BLaER1 (cell line): ENCODE measurements around the gene PDIA5.
A peak's percentile ranks its signal among the peaks of the same experiment; 100 is the strongest.

Source experiments
- H3K27ac ChIP-seq: shearing (Covaris generic); formaldehyde crosslinking; 2 replicates; pipeline ENCODE4 v1.8.1; 2022
- H3K27me3 ChIP-seq: shearing (Covaris generic); formaldehyde crosslinking; 2 replicates; pipeline ENCODE4 v1.8.1; 2022
- H3K36me3 ChIP-seq: shearing (Covaris generic); formaldehyde crosslinking; 2 replicates; pipeline ENCODE4 v1.8.1; 2022
- H3K4me1 ChIP-seq: shearing (Covaris generic); formaldehyde crosslinking; 2 replicates; pipeline ENCODE4 v1.8.1; 2022
- H3K4me2 ChIP-seq: shearing (Covaris generic); formaldehyde crosslinking; 2 replicates; pipeline ENCODE4 v1.8.1; 2022
- H3K4me3 ChIP-seq: shearing (Covaris generic); formaldehyde crosslinking; 2 replicates; pipeline ENCODE4 v1.8.1; 2022
- H3K9ac ChIP-seq: shearing (Covaris generic); formaldehyde crosslinking; 2 replicates; pipeline ENCODE4 v1.8.1; 2022
- H3K9me3 ChIP-seq: shearing (Covaris generic); formaldehyde crosslinking; 2 replicates; pipeline ENCODE4 v1.8.1; 2022
- H4K20me1 ChIP-seq: shearing (Covaris generic); formaldehyde crosslinking; 2 replicates; pipeline ENCODE4 v1.8.1; 2022
- Cebpa-rat ChIP-seq: shearing (Covaris generic); IDR thresholded peaks from 2 replicates; pipeline ENCODE4 v1.8.1; 2022

The PDIA5 gene

DNA sequence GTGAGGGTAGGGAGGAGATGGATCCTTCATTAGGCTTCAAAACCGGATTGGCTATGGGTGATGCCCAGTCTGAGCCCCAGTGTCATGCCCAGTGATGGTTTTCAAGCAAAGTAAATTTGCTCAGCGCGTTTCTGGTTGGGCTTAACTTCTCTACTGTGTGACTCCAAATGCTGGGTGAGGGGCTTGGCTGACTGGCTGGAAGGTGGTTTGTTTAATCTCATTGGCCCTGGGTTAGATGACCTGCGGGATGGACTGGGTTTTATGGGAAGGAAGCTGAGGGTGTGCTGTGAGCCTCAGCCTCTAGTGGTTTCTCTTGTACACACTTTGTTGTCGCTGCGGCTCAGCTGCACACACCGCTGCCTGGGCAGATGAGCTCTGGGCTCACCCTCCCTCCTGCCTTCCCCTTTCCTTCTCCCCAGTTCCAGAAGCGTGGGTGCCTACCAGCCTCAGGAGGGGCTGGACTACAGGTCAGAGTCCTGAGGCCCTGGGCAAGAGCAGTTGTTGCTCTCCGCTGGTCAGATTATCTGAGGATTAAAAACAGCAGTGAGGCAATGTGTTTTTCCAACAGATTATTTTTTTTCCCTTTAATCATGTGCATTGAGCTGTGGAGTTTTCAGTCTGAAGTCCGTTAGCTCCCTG, 18.6 kb downstream of the PDIA5 start:
- Histone ChIP-seq H3K4me2 (peak overlapping the region; percentile 80), H4K20me1 (peaks cover 84% of the 10 kb centered on the region), H3K4me3 (no peak overlapping the region), H3K36me3 (no peaks in the 10 kb centered on the region), H3K9me3 (no peaks in the 10 kb centered on the region), H3K9ac (peak overlapping the region; percentile 40; the same call in 1 of the 2 replicates), H3K27ac (no peak overlapping the region), H3K4me1 (peaks cover 66% of the 10 kb centered on the region), H3K27me3 (no peaks in the 10 kb centered on the region)
- TF ChIP-seq Cebpa-rat, result no peak

- Histone ChIP-seq H3K9ac (peak overlapping the region; percentile 40; the same call in 1 of the 2 replicates), H4K20me1 (peaks cover 78% of the 10 kb centered on the region), H3K27me3 (no peaks in the 10 kb centered on the region), H3K9me3 (no peaks in the 10 kb centered on the region), H3K4me3 (no peak overlapping the region), H3K4me2 (peak overlapping the region; percentile 80), H3K36me3 (no peaks in the 10 kb centered on the region), H3K27ac (no peak overlapping the region), H3K4me1 (peaks cover 73% of the 10 kb centered on the region)
- TF ChIP-seq Cebpa-rat, result no peak
These were observed 19.3 kb downstream of the PDIA5 start for GRCh38 chr3:123085932-123086627.

DNA sequence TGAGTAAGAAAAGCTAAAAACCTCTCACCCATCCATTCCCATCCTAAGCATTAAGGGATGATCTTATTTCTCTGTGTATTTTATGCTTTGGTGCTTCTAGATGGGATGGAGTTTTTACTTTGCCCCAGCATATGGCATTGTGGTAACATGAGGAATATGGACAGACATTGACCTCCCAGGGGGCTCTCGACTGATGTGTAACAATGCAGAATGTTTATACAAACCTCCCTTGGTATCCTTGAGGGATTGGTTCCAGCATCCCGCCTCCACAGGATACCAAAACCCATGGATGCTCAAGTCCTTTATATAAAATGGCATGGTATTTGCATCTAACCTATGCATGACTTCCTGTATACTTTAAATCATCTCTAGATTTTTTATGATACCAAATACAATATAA, 21.6 kb downstream of the PDIA5 start:
- H3K27me3 ChIP-seq, result no peaks in the 10 kb centered on the region
- no peak overlapping the region for H3K9ac ChIP-seq
- H3K4me3 ChIP-seq, result no peak overlapping the region
- peaks cover 55% of the 10 kb centered on the region for H4K20me1 ChIP-seq
- TF ChIP-seq Cebpa-rat, result no peak
- no peak overlapping the region for H3K27ac ChIP-seq
- H3K4me2 ChIP-seq, result no peak overlapping the region
- H3K4me1 ChIP-seq, result peaks cover 62% of the 10 kb centered on the region
- H3K9me3 ChIP-seq, result no peaks in the 10 kb centered on the region
- H3K36me3 ChIP-seq, result peaks cover 9% of the 10 kb centered on the region; the same call in 1 of the 2 replicates

GRCh38 chr3:123089611-123090331, 22.9 kb downstream of the PDIA5 start:
- peaks cover 47% of the 10 kb centered on the region for H4K20me1 ChIP-seq
- no peaks in the 10 kb centered on the region for H3K27me3 ChIP-seq
- H3K36me3 ChIP-seq, result peaks cover 9% of the 10 kb centered on the region; the same call in 1 of the 2 replicates
- H3K9ac ChIP-seq, result no peak overlapping the region
- H3K4me2 ChIP-seq, result peak overlapping the region; percentile 76
- no peak overlapping the region for H3K4me3 ChIP-seq
- H3K27ac ChIP-seq, result no peak overlapping the region
- H3K9me3 ChIP-seq, result no peaks in the 10 kb centered on the region
- no peak for TF ChIP-seq Cebpa-rat
- H3K4me1 ChIP-seq, result peaks cover 48% of the 10 kb centered on the region

DNA sequence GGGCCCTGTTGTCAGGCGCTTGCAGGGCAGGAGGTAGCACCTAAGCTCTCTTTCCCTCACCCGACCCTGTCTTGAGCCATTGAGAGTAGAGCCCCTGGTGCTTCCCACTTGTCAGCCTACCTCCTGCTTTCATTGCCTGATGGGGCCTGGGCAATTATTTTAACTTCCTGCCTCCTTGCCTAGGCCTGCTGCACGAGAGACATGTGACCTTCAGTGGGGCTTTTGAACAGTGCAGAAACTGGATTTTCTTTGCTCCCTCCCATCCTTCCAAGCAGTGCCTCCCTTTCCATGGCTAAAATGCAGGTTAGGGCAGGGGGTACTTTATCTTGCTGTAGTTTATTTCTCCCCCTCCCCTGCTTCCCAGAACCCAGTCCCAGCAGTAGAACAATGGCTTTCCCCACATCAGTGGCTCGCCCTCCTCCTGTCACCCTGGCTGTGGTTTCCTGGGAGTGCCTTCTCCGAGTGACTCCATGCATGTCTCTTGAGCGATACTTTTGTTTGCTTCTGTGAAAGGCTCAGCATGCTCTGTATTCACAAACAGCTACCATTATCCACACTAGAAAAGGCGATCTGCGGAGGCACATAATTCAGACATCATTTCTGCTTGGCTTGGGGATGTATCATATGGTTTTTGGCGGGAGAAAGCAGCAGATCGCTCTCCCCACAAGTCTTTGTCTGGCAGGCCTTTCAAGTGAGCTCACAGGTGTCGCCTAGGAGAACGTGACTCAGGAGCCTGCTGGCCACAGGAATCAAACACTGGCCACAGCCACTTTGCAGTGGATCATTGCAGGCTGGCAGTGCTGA, 24.1 kb downstream of the PDIA5 start:
- no peaks in the 10 kb centered on the region for H3K9me3 ChIP-seq
- peaks cover 9% of the 10 kb centered on the region; the same call in 1 of the 2 replicates for H3K36me3 ChIP-seq
- peak overlapping the region; percentile 76 for H3K4me2 ChIP-seq
- TF ChIP-seq Cebpa-rat, result no peak
- no peak overlapping the region for H3K27ac ChIP-seq
- no peaks in the 10 kb centered on the region for H3K27me3 ChIP-seq
- peaks cover 37% of the 10 kb centered on the region for H4K20me1 ChIP-seq
- H3K9ac ChIP-seq, result no peak overlapping the region; the same call in 1 of the 2 replicates
- no peak overlapping the region for H3K4me3 ChIP-seq
- peaks cover 37% of the 10 kb centered on the region for H3K4me1 ChIP-seq

- Histone ChIP-seq H3K9me3 (no peaks in the 10 kb centered on the region), H3K4me1 (peaks cover 31% of the 10 kb centered on the region), H3K36me3 (peaks cover 9% of the 10 kb centered on the region; the same call in 1 of the 2 replicates), H3K27ac (no peak overlapping the region), H4K20me1 (peaks cover 24% of the 10 kb centered on the region), H3K27me3 (no peaks in the 10 kb centered on the region), H3K9ac (no peak overlapping the region), H3K4me3 (no peak overlapping the region), H3K4me2 (peak overlapping the region; percentile 76)
- TF ChIP-seq Cebpa-rat, result no peak
These were observed 25.4 kb downstream of the PDIA5 start for GRCh38 chr3:123092243-123092642.

DNA sequence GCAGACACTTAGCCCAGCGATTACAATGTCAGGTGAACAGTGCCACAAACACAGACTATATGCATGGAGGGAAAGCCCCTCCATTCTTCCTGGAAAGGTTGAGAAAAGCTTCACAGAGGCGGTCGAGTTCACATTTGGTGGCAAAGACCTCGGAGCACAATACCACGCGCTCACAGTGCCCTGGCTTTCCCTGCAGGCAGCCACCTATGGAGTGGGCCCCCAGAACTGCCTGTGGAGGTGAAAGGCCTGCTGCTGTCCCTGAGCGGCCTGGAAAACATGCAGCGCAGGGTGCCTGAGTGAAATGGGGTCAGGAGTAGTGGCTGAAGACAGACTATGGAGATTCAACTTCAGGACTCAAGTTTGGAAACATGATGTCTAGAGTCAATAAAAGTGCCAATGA, 26.9 kb downstream of the PDIA5 start:
- no peak overlapping the region for H3K27ac ChIP-seq
- H3K36me3 ChIP-seq, result peaks cover 16% of the 10 kb centered on the region; the same call in 1 of the 2 replicates
- no peak overlapping the region for H3K9ac ChIP-seq
- no peak for TF ChIP-seq Cebpa-rat
- peaks cover 18% of the 10 kb centered on the region; the same call in 1 of the 2 replicates for H4K20me1 ChIP-seq
- H3K9me3 ChIP-seq, result no peaks in the 10 kb centered on the region
- H3K4me1 ChIP-seq, result peaks cover 31% of the 10 kb centered on the region
- H3K4me3 ChIP-seq, result no peak overlapping the region
- H3K27me3 ChIP-seq, result no peaks in the 10 kb centered on the region
- H3K4me2 ChIP-seq, result no peak overlapping the region

DNA sequence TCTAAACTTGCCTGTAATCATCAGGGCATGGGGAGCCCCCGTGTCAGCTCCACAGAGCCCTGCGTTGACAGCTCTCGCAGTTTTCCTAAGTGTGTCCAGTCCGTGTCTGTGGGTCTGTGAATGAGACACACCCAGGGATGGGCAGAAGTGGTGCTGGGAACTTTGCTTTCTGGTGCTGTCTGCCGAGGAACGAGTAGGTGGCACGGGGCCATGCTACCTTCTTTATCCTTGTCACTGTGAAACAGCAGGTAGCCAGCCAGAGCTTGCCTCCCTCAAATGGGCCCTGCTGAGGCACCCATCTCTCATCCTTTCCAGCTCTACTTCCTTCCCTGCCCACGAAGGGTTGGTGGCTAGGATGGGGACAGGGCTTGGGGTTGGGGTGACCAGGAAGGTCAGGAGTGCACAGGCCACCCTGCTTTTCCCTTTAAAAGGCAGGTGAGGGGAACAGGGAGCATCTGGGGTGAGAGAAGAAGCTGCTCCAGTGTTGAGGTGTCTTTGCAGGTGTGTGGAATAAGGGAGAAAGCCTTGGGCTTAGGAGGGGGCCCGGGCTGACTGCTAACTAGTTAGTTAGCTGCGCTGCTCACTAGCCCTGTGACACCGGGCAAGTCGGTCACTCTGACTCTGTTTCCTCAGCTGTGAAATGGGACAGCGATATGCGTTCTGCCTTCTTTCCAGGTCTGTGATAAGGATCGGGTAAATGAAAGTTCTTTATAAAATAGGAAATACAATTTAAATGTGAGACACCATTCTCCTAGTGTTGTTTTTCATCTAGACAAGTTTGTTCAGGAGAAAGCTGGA, 27.9 kb downstream of the PDIA5 start:
- H3K4me2 ChIP-seq, result no peak overlapping the region
- H3K36me3 ChIP-seq, result peaks cover 16% of the 10 kb centered on the region; the same call in 1 of the 2 replicates
- H3K27me3 ChIP-seq, result no peaks in the 10 kb centered on the region
- H3K9ac ChIP-seq, result no peak overlapping the region
- no peak overlapping the region for H3K27ac ChIP-seq
- H3K4me1 ChIP-seq, result peaks cover 30% of the 10 kb centered on the region
- H4K20me1 ChIP-seq, result peaks cover 20% of the 10 kb centered on the region; the same call in 1 of the 2 replicates
- H3K4me3 ChIP-seq, result no peak overlapping the region
- H3K9me3 ChIP-seq, result no peaks in the 10 kb centered on the region
- TF ChIP-seq Cebpa-rat, result no peak
